CD1c-positive myeloid dendritic cell (primary cell): ENCODE data around the gene RIPOR2.

Source experiments
- DNase-seq: peaks from one replicate; pipeline ENCODE4 v3.0.0-alpha.2; 2016; ENCODE audit errors: extremely low spot score

RIPOR2 gene

DNA sequence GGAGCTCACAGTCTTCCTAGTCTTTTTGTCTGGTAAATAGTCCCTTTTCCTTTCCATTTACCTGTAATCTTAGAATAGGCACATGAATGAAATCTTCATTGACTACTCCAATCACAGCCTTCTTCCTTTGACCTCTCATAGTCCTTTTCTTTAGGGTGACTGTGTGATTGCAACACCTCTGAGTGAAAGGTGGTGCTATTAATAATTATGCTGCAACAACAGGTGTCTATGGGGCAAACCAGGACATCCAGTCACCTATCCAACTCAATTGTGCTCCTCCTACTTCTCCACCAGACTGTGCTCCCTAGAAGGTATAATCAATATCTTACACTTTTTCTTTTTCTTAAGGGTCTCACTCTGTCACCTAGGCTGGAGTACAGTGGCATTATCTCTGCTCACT lies 29.4 kb downstream of the RIPOR2 start:
- no peak for DNase-seq

DNA sequence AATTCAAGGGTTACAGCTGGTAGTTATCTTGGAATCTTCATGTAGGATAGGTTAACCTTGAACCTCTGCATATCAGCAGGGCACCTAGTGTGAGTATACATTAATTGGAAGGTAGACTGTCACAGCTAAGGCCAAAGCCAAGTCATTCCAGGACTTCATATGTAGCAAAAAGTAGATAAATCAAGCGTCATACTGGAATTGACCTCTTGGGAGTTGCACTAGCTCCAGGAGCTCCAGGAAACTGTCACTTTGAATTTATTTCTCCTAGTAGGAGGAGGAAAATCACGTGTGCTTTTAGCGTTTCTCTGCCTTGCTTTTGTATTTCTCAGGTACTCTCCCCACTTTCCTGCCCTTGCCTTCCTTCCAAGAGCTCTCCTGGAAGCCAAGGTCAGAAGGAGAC lies 30.3 kb downstream of the RIPOR2 start:
- no peak for DNase-seq

DNA sequence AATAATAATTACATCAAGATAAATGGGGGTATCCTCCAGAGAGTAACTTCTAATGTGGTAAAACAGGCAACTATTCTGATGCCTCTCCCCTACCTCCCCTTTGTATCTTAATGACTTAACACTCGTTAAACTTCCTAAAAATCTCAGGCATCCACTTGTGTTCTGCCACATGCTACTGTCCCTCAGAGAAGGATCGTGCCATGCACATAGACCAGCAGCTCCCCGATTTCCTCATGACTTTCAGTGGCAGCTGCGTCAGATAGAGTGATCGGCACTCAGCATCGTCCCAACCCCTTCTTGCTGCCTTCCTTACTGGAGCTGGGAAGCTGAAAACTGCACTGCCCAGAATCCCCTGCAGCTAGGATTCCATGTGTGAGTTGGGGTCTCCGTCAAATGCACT lies 32.1 kb downstream of the RIPOR2 start:
- no peak for DNase-seq

DNA sequence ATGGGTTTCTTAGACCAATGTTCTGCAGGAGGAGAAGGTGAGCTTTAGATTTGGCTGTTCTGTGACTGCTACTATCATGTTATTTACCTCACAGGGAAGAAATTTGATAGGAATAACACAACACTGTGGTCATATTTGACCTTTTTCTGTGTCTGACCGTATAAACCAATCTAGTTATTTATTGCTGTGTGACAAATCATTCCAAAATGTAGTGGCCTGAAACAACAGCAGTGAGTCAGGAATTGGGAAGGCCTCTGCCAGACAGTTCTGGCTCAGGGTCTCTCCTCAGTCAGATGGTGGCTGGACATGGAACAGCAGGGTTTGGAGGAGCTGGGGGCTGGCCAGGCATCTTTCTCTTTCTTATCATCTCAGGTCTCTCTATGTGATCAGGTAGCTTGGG lies 33.0 kb downstream of the RIPOR2 start:
- no peak for DNase-seq

DNA sequence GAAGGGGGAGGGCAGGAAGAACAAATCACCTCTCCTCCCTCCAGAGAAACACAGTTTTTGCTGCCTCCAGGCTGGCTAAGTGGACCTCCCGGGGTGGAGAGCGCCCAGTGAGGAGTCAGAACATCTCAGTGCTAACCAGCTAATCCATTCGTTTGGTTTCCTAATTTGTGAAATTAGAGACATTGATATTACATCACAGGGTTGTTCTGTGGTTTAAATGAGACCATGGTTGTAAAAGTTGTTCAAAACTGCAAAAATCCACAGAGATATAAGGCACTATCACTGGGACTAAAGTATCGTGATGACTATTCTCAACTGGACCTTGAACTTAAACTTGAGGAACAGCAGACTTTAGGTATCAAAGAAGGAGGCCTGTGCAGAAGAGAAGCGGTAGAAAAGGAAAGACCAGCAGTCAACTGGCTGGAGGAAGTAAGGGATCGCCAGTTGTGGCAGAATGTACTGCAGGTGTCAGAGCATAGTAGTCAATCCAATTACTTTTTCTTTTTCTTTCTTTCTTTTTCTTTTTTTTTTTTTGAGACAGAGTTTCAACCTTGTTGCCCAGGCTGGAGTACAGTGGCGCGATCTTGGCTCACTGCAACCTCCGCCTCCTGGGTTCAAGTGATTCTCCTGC lies 33.9 kb downstream of the RIPOR2 start:
- no peak for DNase-seq

DNA sequence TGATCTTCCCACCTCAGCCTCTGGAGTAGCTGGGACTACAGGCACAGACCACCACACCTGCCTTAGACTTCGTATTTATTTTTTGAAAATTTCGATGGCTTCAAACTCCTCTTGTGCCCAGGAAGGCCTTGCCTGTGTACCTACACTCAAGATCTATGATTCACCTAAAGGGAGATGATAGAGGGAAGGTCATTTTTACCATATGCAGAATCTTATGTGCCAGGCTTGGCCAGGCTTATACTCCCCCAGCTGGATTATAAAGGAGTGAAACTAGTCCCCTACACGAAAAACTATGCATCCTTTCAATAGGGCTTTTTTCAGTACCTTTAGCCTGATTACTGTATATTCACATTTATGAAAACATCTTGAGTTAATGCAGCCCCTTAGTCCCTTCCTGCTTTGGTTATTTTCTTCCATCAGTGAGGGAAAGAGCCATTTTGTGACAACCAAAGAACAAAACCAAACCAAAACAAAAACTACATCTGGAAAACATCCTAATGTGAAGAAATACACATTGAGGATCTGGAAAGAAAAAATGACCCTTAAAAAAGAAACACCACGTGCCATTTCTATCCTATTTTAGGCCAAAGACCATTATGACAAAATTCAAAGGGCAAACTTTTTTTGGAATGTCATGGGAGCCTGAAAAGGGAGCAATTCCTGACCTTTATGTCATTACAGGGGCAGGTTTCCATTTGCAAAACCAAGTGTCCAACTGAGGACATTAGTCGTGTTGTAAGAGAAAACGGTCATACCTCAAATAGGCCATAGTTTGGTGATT lies 34.7 kb downstream of the RIPOR2 start:
- no peak for DNase-seq

DNA sequence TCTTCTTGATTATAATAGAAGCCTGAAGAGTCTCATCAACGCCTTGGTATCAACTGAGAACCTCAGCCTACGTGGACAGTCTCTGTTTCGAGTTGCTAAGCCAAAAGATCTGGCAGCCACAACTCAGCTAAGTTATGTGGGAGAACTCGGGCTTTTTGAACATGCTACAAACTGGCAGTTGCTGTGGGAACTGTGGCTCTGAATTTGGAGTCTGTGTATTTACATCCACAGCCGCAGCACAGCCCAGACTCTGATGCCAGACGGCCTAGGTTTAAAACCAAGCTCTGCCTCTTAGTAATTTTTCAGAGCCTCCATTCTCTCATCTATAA lies 35.8 kb downstream of the RIPOR2 start:
- DNase-seq = no peak

DNA sequence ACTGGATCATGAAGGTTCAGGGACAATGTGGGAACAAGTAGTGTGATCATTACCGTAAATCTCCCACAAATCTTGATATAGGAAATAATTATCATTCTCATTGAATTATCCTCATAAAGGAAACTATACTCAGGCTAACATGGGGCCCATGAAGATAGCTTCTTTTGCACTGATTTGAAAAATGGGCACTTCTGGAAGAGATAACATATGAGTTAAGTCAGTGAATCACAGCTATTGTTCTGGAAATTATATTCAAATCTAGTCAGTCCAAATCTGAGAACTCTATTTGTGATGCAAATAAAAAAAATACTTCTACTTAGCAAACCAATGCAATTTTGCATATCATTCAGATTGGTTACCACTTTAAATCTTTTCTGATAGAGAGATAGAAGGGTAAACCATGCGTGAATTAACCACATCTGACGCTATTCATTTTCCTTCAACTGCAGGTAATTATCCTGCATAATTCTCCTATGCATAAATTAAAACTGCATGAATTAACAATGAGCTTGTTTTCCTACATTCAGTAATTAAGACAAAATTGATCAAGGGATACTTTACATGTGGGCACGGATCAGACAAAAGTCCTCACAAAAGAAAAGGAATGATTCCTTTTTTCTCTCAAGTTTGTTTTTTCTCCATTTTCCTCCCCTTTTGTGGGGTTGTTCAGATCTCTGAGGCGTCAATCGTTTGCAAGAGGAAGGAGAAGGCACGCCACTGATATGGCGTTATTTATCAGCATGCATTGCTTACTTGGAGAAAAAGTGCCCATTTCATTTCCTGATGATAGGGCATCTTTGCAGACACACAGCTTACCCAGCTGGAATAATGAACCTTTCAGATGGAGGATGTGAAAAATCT lies 36.4 kb downstream of the RIPOR2 start:
- no peak for DNase-seq

DNA sequence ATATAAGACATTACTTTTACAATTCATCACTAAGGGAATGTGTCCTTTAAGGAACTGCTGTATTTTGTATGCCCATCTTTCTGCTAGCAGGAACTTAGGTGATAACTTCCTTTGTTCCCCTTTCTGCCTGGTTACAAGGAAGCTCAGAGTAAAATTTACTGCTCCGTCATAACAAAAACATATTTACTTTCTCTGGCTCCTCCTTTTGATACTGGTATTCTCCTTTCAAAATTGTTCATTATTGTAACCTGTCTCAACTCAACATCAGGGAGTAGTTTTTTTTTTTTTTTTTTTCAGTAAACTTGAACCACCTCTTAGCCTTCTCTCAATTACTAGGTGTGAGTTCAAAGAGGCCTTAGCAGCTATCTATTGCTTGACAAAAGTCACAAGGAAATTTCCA lies 37.1 kb downstream of the RIPOR2 start:
- no peak for DNase-seq

DNA sequence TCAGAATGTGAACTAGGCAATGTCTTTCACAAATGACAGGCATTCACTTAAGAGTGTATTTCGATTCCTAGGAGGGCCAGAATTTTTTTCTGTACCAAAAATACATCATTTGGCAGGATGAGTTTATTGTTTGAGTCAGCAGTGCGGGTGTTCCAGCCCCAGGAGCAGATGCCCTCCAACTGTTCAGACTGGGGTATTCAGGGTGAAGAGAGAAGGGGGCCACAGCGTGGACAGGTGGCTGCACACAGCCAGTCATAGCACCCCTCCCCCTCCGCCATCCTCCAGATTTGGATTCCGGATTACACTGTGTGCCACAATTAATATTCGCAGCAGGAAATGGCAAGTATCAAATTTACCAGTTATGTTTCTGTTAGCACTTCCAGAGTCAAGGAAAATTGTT lies 38.6 kb downstream of the RIPOR2 start:
- DNase-seq = no peak

DNA sequence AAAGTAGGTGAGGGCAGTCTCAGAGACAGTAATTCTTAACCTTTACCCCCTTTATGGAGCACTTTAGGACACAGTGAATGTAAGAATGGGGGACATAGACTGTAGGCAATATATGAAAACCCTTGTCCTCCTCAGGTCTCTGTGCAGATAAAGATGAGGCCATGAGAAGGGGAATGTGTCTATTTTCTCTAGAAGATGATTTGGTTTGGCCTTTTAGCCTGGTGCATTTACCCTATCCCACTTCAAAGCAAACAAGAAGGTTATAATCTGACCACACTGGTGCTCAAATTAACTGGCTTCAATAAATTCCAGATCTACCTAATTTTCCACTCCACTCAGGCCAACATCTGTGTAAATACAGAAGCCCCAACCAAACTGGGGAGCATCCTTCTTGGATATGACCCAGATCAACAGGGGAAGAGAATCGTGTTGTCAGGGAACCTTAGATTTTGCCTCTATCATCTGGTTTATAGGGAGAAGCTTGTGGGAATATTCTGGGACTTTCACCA lies 42.4 kb downstream of the RIPOR2 start:
- no peak for DNase-seq

DNA sequence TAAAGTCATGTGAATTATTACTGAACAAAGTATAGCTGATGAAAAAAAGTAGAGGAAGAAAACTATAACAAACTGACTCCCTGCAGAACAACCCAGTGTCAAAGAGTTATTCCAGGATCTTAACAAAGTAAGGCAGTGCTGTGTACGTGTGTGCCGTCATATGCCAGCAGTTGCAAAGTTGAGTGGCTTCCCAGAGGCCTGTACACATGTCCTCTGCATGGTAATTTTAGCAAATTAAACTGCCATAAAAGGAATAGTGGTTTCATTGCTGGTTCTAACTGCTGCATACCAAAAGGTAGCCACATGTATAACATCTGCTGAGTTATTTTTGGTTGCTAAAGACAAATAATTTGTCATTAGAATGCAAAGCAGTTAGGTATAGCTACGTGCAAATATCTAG lies 44.8 kb downstream of the RIPOR2 start:
- no peak for DNase-seq

DNA sequence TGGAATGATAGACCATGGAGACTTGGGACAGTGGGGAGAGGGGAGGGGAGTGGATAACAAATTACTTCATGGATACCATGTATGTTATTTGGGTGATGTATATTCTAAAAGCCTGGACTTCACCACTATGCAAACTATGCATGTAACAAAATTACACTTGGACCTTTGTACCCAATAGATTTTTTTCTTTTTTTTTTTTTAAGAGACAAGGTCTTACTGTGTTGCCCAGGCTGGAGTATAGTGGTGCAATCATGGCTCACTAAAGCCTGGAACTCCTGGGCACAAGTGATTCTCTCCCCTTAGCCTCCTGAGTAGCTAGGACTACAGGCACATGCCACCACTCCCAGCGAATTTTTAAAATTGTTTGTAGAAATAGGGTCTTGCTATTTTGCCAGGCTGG lies 45.3 kb downstream of the RIPOR2 start:
- DNase-seq = no peak

DNA sequence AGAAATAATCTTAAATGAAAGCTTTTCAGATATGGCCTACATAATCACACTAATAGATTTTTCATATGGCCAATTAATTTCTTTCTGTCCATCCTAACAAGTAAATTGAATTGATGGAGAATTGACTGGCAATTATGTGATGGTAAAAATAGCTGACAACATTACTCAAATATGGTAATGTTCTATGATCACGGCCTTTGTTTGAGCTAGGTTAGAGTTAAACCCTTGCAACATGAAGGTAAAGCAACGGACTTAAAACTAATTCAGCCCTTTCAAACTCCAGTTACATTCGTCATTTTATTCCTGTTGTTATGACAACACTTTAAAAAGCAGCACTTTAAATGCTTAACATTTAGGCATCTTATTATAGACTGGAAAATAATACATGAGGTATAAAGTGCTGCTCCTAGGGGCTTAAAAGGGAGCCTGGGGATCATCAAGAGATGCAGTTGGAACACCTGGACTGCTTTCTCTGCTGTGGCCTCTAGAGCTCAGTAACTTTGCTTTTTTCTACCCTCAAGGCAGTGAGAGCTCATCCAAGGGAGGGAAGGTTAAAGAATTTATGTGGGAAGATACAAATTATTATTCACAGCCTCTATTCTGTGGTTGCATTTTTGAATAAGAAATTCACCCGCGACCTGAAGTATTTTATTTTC lies 46.9 kb downstream of the RIPOR2 start:
- no peak for DNase-seq

DNA sequence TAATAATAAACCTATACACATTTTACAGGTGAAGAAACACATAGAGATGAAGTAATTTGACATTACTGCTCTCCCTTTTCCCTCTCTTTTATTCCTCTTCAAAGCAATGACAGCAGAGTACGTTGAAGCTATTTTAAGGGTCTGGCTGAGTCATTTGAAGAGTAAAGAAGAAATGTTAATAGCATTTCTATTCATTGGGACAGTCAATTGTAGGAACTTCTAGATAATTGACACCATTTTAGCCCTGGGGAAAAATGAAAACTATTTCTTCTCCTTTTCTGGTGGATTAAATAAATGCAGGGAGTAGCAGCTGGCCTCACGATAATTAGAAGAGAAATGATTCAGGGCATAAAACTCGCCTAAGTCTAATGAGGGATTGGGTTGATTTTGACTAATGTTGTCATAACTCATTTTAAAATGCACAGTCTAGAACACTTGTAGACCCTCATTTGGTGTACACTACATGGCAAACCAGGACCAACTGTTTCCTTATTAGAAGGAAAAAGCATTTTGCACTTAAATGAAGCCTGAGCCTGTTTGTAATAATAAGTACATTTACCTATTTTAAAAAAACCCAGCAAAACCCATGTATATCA lies 48.1 kb downstream of the RIPOR2 start:
- no peak for DNase-seq

DNA sequence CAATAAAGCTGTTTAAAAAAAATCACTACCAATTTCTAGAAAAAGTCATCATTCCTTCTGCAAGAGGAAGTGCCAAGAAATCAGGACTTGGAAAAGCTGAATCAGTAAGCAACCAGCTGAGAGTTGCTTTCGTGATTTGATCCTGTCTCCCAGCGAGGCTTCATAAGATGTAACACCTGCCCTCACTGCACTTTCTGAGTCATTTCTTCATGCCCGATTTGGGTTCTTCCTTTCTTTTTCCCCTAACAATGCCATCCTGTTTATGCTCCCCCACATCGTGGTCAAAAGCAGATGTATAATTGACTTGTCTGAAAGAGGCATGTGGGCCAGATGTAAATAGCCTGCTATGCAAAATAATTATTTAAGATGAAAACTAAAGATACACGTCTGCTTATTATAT lies 52.1 kb downstream of the RIPOR2 start:
- no peak for DNase-seq

DNA sequence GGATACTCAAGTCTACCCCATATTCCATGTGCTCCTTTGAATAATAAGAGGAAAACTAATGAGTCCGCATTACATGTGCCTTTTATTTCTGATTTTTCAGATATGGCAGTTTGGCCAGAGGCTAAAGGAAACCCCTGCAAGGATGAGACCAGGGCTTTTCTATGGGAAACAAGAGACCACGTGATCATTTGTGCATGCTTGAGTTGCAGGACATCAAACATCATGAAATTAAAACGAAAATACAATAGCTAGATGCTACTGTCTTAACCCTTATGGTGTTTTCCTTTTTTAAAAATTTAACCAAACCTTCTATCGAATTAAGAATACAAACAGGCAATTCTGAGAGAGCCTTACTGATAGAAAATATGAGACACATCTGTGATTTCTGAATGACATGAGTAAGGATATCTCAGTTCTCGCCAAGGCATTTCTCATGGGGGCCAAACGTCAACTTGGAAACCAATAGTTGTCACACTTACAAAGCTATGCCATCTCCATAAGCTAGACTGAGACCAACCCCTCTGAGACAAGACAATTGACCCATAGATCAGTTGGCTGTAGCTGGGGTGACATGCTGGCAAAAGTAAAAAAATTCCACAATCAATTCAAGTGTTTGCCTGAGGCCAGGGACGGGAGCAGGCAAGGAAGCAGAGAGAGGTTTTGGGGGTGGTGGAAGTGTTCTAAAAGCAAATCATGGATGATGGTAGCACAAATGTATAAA lies 52.8 kb downstream of the RIPOR2 start:
- no peak for DNase-seq

DNA sequence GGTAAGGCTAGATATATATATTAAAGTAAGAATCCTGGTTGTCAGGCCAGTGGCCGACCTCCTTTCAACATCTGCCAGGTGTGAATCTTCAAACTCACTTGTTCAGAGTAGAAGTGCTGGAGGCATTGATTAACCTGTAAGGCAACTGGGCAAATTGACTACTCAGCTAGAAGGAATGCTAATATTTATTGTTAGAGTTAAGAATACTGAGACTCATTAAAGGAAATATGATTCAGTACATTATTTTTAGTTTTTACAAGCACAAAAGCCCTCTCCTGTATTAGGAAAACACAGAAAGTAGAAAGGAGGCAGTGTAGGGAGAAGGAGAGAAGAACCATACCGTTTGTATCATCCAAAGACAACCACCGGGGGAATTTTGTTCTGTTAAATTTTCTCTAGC lies 53.5 kb downstream of the RIPOR2 start:
- no peak for DNase-seq

DNA sequence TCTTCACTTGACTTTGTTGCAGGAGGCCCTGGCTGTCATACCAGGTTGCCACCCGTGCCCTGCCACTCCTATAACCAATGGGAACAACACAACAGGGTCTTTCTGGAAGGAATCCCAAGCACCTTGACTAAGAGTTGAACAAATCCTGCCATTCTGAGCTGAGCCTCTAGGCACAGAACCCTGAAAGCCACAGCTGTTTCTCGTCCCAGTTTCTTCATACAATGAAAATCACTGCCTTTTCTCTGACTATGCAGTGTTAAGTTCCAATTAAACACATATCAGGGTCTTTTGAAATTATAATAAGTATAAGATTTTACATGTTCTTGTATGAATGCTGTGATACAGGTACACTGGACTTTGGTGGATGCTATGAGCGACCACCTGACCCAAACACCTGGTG lies 54.4 kb downstream of the RIPOR2 start:
- DNase-seq = no peak

DNA sequence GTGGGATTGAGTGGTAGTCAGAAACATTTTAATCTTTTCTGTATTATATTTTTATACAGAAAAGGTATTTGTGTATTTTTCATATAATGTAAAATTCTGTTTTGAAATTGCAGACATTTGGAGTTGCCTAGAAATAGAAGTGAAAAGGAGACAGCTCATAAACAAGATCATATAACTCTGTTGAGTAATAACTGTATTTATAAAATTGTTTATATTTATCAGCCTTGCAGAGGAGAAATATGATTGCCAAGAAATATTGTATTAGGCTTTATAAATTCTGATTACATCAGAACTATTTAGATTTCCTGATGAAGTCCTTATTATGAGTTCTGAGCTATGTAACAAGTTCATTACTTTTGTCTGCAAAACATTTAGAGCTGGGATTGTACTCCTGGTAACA lies 55.3 kb downstream of the RIPOR2 start:
- no peak for DNase-seq

DNA sequence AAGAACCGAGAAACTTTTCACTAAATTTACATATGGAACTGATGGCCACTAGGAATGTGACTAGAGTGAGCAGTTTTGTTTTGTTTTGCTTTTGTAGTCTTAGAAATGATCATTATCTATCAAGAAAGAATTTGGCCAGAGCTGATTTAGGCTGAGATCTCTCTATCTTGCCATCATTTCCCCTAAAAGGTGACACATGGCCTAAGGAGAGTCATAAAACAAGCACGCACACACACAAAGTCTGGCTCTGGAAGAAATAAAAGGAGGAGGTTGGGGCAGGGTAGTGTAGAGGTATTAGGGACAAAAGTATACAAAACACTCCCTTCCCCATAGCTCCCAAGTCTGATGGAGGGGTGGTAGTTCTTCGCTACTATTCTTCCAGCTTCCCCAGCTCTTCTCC lies 56.4 kb downstream of the RIPOR2 start:
- no peak for DNase-seq
